Measurements from ENCODE around the gene ADAMTS16.

GRCh38 chr5:5105531-5105930 lies 34.6 kb upstream of the ADAMTS16 start:
- no peak for TF ChIP-seq POLR2AphosphoS5 (IDR thresholded peaks at IDR 0.05; ENCODE audit: low read depth, low read length)
- no peak for TF ChIP-seq POLR2A (IDR thresholded peaks at IDR 0.05; ENCODE audit: low read depth, low read length)
- TF ChIP-seq TAF1 (IDR thresholded peaks at IDR 0.05; ENCODE audit: low read depth, low read length), result no peak
- no peak for TF ChIP-seq SPI1 (IDR thresholded peaks at IDR 0.05; ENCODE audit: low read depth, low read length)
